GM12864 (cell line): ENCODE results near the gene LRRC8C.

ENCODE experiments used
- DNase-seq: peaks from one replicate; pipeline ENCODE4 v3.0.0-alpha.2; 2011; ENCODE audit warnings: low read depth
- H3K4me3 ChIP-seq: 2 replicates; pipeline ENCODE4 v1.5.1; 2011; ENCODE audit warnings: mild to moderate bottlenecking, low read depth, low read length, control low read depth
- TF ChIP-seq, protein P1 (sequence below): IDR thresholded peaks from 2 replicates; pipeline ENCODE4 v1.5.1; 2011; ENCODE audit warnings: low read depth, mild to moderate bottlenecking, moderate library complexity, low read length, control low read depth, inconsistent platforms; ENCODE audit errors: missing control alignments

Gene LRRC8C

GRCh38 chr1:89732206-89732605, 99.3 kb downstream of the LRRC8C start:
- TF ChIP-seq, protein P1, sequence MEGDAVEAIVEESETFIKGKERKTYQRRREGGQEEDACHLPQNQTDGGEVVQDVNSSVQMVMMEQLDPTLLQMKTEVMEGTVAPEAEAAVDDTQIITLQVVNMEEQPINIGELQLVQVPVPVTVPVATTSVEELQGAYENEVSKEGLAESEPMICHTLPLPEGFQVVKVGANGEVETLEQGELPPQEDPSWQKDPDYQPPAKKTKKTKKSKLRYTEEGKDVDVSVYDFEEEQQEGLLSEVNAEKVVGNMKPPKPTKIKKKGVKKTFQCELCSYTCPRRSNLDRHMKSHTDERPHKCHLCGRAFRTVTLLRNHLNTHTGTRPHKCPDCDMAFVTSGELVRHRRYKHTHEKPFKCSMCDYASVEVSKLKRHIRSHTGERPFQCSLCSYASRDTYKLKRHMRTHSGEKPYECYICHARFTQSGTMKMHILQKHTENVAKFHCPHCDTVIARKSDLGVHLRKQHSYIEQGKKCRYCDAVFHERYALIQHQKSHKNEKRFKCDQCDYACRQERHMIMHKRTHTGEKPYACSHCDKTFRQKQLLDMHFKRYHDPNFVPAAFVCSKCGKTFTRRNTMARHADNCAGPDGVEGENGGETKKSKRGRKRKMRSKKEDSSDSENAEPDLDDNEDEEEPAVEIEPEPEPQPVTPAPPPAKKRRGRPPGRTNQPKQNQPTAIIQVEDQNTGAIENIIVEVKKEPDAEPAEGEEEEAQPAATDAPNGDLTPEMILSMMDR, result no peak
- DNase-seq, result no peak
- no peak overlapping the region for H3K4me3 ChIP-seq

GRCh38 chr1:89732643-89733222, 99.8 kb downstream of the LRRC8C start:
- no peak overlapping the region for H3K4me3 ChIP-seq
- TF ChIP-seq, protein P1, result no peak
- DNase-seq, result no peak

DNA sequence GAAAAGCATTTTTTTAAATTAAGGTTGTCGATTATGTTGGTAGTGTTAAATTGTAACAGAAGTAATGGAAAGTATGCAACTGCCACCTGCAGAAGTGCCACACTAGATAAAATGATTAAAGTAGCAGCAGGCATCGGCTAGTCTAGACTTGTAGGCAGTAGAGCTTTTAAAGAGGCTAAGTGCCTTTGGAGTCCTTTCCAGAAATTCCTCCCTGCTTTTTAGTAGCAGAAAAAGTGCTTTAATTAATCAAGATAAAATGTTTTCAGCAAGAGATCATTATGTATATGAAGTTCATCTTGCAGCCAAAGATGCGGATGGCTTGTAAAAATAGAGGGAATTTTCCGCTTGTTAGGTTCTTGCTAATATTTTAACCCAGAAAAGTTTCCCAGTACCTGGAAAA, 100.8 kb downstream of the LRRC8C start:
- TF ChIP-seq, protein P1, result no peak
- no peak for DNase-seq
- no peak overlapping the region for H3K4me3 ChIP-seq

DNA sequence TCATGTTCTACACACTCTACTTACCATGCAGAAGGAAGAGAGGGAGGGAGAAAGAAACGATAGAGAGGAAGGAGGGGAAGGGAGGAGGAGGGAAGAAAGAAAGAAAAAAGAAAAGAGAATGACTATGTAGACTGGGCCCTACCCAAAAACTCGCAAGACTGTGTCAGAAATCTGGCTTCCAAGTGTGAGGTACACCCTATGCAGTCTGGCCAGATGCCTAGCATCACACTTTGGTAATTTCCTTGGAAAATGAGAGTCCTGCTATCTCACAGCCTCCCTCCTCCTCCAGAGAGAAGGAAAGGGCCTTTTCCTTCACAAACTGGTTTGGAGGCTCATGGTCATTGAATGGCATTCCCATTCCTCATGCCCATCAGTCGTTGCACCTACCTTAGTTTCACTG, 101.5 kb downstream of the LRRC8C start:
- TF ChIP-seq, protein P1, result no peak
- no peak overlapping the region for H3K4me3 ChIP-seq
- DNase-seq, result no peak

- TF ChIP-seq, protein P1, result no peak
- no peak overlapping the region for H3K4me3 ChIP-seq
- no peak for DNase-seq
These were observed 102.6 kb downstream of the LRRC8C start for GRCh38 chr1:89735479-89735878.

GRCh38 chr1:89736937-89737733, 104.2 kb downstream of the LRRC8C start:
- no peak overlapping the region for H3K4me3 ChIP-seq
- TF ChIP-seq, protein P1, result no peak
- DNase-seq, result no peak
